Natural killer cell (primary cell): ENCODE results near the gene TSC22D3. TPM values are rescaled to one million over a fixed set of nuclear protein-coding genes. Genes with fewer than 3 reads are reported as not detected.
A peak's percentile ranks its signal among the peaks of the same experiment; 100 is the strongest.

Experiments used
- ATAC-seq, 3 donors: fragments of 150-1000 bp in 2 of 3; fragments of 200-7000 bp in 1 of 3; cut with Tn5 transposase; 1 replicate in 1 of 3; 2 replicates in 2 of 3; pipeline ENCODE4 v1.10.0; 2021; ENCODE audit warnings: mild to moderate bottlenecking in 2 of 3, moderate library complexity in 2 of 3
- DNase-seq, 2 donors: peaks; one replicate each; pipeline versions ENCODE4 v3.0.0 to v3.0.0-alpha.2; 2013 to 2021; ENCODE audit warnings: mixed read lengths in 1 of 2
- H3K27ac ChIP-seq: one replicate; pipeline ENCODE4 v1.5.1; 2013; ENCODE audit warnings: mild to moderate bottlenecking, low read length
- H3K27me3 ChIP-seq: one replicate; pipeline ENCODE4 v1.6.1; 2013; ENCODE audit warnings: low read length; ENCODE audit not compliant: control insufficient read depth, insufficient read depth
- H3K36me3 ChIP-seq: one replicate; pipeline ENCODE4 v1.6.1; 2013; ENCODE audit warnings: low read length; ENCODE audit not compliant: control insufficient read depth, insufficient read depth
- H3K4me1 ChIP-seq: one replicate; pipeline ENCODE4 v1.6.1; 2013; ENCODE audit warnings: low read length; ENCODE audit not compliant: control insufficient read depth, insufficient read depth
- H3K4me3 ChIP-seq: one replicate; pipeline ENCODE4 v1.5.1; 2013; ENCODE audit warnings: low read length
- H3K9me3 ChIP-seq: one replicate; pipeline ENCODE4 v1.6.1; 2013; ENCODE audit warnings: low read length; ENCODE audit not compliant: control insufficient read depth, insufficient read depth
- H3K27ac Mint-ChIP-seq, 2 donors: one replicate each; pipeline ENCODE4 v1.8.0; 2022; ENCODE audit warnings: mild to moderate bottlenecking in 2 of 2, mixed read lengths in 2 of 2, moderate library complexity in 1 of 2
- H3K27me3 Mint-ChIP-seq, 2 donors: one replicate each; pipeline ENCODE4 v1.8.0; 2022; ENCODE audit warnings: low read depth in 2 of 2, mixed read lengths in 2 of 2
- H3K36me3 Mint-ChIP-seq: one replicate; pipeline ENCODE4 v1.8.0; 2022; ENCODE audit warnings: mixed read lengths
- H3K4me1 Mint-ChIP-seq, 2 donors: one replicate each; pipeline ENCODE4 v1.8.0; 2022; ENCODE audit warnings: mixed read lengths in 2 of 2
- H3K4me3 Mint-ChIP-seq: one replicate; pipeline ENCODE4 v1.8.0; 2022; ENCODE audit warnings: mild to moderate bottlenecking, moderate library complexity, mixed read lengths
- H3K9me3 Mint-ChIP-seq, 2 donors: one replicate each; pipeline ENCODE4 v1.8.0; 2022; ENCODE audit warnings: mixed read lengths in 2 of 2
- CTCF ChIP-seq: fragments of 200-600 bp; IDR thresholded peaks from one replicate; pipeline ENCODE4 v1.8.0; 2022; ENCODE audit warnings: antibody characterized with exemption
- WGBS: methylation state at CpG from one replicate; pipeline ENCODE4 v1.1.7; 2013; ENCODE audit warnings: missing lambda C conversion rate; ENCODE audit not compliant: insufficient coverage; 5-methylcytosine and 5-hydroxymethylcytosine counted together
- intact Hi-C: fragments of 100-400 bp; cut with micrococcal nuclease; formaldehyde crosslinking; loops from one replicate; pipeline ENCODE4 v1.14.2; 2022
- total RNA-seq, 4 donors: library from RNA; stranded (reverse); fragments of 120-200 nt in 1 of 4; gene quantifications; one replicate each; pipeline versions ENCODE4 v1.2.3 to v1.2.4, GENCODE V29; 2013 to 2022

The TSC22D3 gene
- total RNA-seq, 3 donors from 2014 or later (not counting 1 experiment from before 2014, with no cell fraction given) = 895 to 1,800 (median 1,053) TPM

GRCh38 chrX:107776649-107777535 is 1.3 kb upstream of the TSC22D3 start:
- intact Hi-C loops = loop anchor here (1.0 to 5.0 kb wide), 5 partner anchors 65 to 880 kb away; no protein-coding TSS in a partner anchor
- Mint-ChIP-seq H3K4me1 (peaks cover 14 to 19% of the 10 kb centered on the region in 2 donors), H3K9me3 (no peaks in the 10 kb centered on the region), H3K27ac (peak overlapping the region; percentile 52 to 75), H3K4me3 (peak overlapping the region; percentile 87), H3K27me3 (peaks cover 0 to 11% of the 10 kb centered on the region in 2 donors), H3K36me3 (no peaks in the 10 kb centered on the region)
- peak; percentile 56 for TF ChIP-seq CTCF
- Histone ChIP-seq H3K36me3 (no peaks in the 10 kb centered on the region), H3K4me3 (peak overlapping the region; percentile 62), H3K27ac (no peak overlapping the region), H3K27me3 (no peaks in the 10 kb centered on the region), H3K4me1 (peaks cover 23% of the 10 kb centered on the region), H3K9me3 (no peaks in the 10 kb centered on the region)
- 4% methylated on average over 16 of the region's 20 CpGs for WGBS
- ATAC-seq = peak; percentile 82 to 93 (median 87)
- DNase-seq = peak; percentile 29 to 88

GRCh38 chrX:107775000-107775733 is 420 bp downstream of the TSC22D3 start:
- Mint-ChIP-seq H3K4me3 (peak overlapping the region; percentile 87), H3K4me1 (peaks cover 14 to 19% of the 10 kb centered on the region in 2 donors), H3K36me3 (no peaks in the 10 kb centered on the region), H3K27ac (peak overlapping the region in 1 of 2 donors; percentile 75), H3K27me3 (peaks cover 0 to 14% of the 10 kb centered on the region in 2 donors), H3K9me3 (no peaks in the 10 kb centered on the region)
- H3K4me3 ChIP-seq = peak overlapping the region; percentile 62
- intact Hi-C loops = loop anchor here (5.0 kb wide), 2 partner anchors 63 to 878 kb away; no protein-coding TSS in a partner anchor
- DNase-seq = peak in 1 of 2 donors; percentile 14
- H3K4me1 ChIP-seq = peaks cover 23% of the 10 kb centered on the region
- no peak for TF ChIP-seq CTCF
- no peaks in the 10 kb centered on the region for H3K27me3 ChIP-seq
- 12% methylated on average over 37 of the region's 40 CpGs for WGBS
- no peak overlapping the region for H3K27ac ChIP-seq
- ATAC-seq = no peak
- no peaks in the 10 kb centered on the region for H3K9me3 ChIP-seq
- no peaks in the 10 kb centered on the region for H3K36me3 ChIP-seq

GRCh38 chrX:107773906-107774435 is 1.6 kb downstream of the TSC22D3 start:
- Histone ChIP-seq H3K4me3 (no peak overlapping the region), H3K27me3 (no peaks in the 10 kb centered on the region), H3K9me3 (no peaks in the 10 kb centered on the region), H3K36me3 (no peaks in the 10 kb centered on the region), H3K4me1 (peaks cover 23% of the 10 kb centered on the region), H3K27ac (no peak overlapping the region)
- Mint-ChIP-seq H3K36me3 (no peaks in the 10 kb centered on the region), H3K4me1 (peaks cover 14 to 19% of the 10 kb centered on the region in 2 donors), H3K27ac (no peak overlapping the region), H3K27me3 (peaks cover 0 to 14% of the 10 kb centered on the region in 2 donors), H3K9me3 (no peaks in the 10 kb centered on the region), H3K4me3 (no peak overlapping the region)
- no peak for DNase-seq
- no peak for ATAC-seq
- intact Hi-C loops = no loop called here
- WGBS = 98% methylated on average over 9 of the region's 9 CpGs
- no peak for TF ChIP-seq CTCF
